Thyroid gland (tissue), 4 donors: ENCODE results near the gene SMIM24. TPM values are rescaled to one million over a fixed set of nuclear protein-coding genes. Genes with fewer than 3 reads are reported as not detected.

ENCODE experiments used
- DNase-seq, 2 donors: peaks; one replicate each; pipeline ENCODE4 v3.0.0-alpha.2; 2019
- H3K27ac ChIP-seq, 3 donors: fragments of 200-600 bp; sonication (generic); 1 replicate in 2 of 3; 2 replicates in 1 of 3; pipeline ENCODE4 v1.5.1; 2016 to 2019; ENCODE audit warnings: mild to moderate bottlenecking in 1 of 3, moderate library complexity in 1 of 3
- H3K27me3 ChIP-seq: fragments of 200-600 bp; sonication (generic); one replicate; pipeline ENCODE4 v1.5.1; 2019
- H3K36me3 ChIP-seq, 2 donors: fragments of 200-600 bp; sonication (generic); one replicate each; pipeline ENCODE4 v1.5.1; 2016 to 2019
- H3K4me1 ChIP-seq, 2 donors: fragments of 200-600 bp; sonication (generic); one replicate each; pipeline ENCODE4 v1.5.1; 2017 to 2019
- H3K4me3 ChIP-seq, 3 donors: fragments of 200-600 bp; sonication (generic); replicated peaks in 1 of 3; 1 replicate in 2 of 3; 2 replicates in 1 of 3; pipeline ENCODE4 v1.5.1; 2016; ENCODE audit warnings: mild to moderate bottlenecking in 1 of 3
- H3K9me3 ChIP-seq: fragments of 200-600 bp; sonication (generic); one replicate; pipeline ENCODE4 v1.5.1; 2017
- POLR2A ChIP-seq, 2 donors: fragments of 450-650 bp; IDR thresholded peaks; one replicate each; pipeline ENCODE4 v1.6.1; 2017; ENCODE audit warnings: antibody characterized with exemption in 2 of 2, mild to moderate bottlenecking in 2 of 2, moderate library complexity in 1 of 2
- WGBS, 2 donors: methylation state at CpG; one replicate each; pipeline ENCODE4 v1.1.5; 2017; 5-methylcytosine and 5-hydroxymethylcytosine counted together
- intact Hi-C: fragments of 100-400 bp; cut with DNase I; formaldehyde crosslinking; loops from one replicate; pipeline ENCODE4 v1.15.1; 2023
- total RNA-seq, 4 donors: library from RNA; depleted of rRNA; stranded (reverse); fragments of >200 nt; gene quantifications; one replicate each; pipeline ENCODE4 v1.2.3, GENCODE V29; 2016
- TF ChIP-seq, protein P1 (sequence below), 6 experiments: fragments of 200-600 bp in 3 of 6; fragments of 450-650 bp in 3 of 6; sonication (generic) in 3 of 6; IDR thresholded peaks; one replicate each; pipeline ENCODE4 v1.5.1; 2016 to 2019; ENCODE audit warnings: antibody characterized with exemption in 6 of 6, mild to moderate bottlenecking in 2 of 6, inconsistent platforms in 1 of 6, moderate library complexity in 1 of 6

Gene SMIM24
- total RNA-seq, 4 donors from 2014 or later: not detected

DNA sequence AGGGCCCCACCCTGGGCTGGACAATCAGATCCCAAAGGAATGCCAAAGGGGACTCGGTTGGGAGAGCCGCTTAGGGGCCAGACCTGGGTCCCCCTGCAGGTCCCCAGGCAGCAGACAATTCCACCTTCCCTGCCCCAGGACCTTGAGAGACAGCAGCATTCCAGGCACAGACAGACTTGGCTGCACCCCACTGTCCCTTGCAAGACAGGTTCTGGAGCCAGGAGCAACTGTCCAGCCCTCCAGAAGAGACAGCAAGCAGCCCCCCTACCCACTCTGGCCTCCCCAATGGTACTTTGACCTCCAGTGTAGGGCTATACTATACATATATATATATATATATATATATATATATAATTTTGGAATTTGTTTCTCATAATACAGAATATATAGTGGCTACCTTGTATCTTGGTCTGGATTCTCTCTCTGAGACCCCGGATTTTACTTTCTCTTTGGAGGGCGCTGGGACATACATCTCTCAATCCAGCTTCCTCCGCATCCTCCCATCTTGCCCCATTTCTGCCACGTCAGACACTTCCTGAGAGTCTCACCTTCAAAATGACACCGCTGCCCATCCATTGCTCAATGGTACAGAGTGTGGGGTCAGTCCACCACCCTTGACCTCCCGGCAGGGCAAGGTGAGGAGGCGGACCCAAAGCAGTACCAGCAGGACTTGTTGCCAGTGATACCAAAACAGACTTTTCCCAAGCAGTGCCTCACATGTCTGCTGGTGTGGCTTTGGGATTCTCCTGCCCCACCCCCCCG lies 12.7 kb downstream of the SMIM24 start:
- H3K4me3 ChIP-seq: no peak overlapping the region
- no peak for DNase-seq
- peaks cover 15 to 16% of the 10 kb centered on the region in 2 donors for H3K36me3 ChIP-seq
- H3K9me3 ChIP-seq: no peaks in the 10 kb centered on the region
- WGBS, 2 donors: 92 to 94% methylated on average over 7 to 8 of the region's 10 CpGs
- H3K27ac ChIP-seq: no peak overlapping the region
- H3K27me3 ChIP-seq: no peaks in the 10 kb centered on the region
- intact Hi-C loops: no loop called here
- TF ChIP-seq, protein P1, sequence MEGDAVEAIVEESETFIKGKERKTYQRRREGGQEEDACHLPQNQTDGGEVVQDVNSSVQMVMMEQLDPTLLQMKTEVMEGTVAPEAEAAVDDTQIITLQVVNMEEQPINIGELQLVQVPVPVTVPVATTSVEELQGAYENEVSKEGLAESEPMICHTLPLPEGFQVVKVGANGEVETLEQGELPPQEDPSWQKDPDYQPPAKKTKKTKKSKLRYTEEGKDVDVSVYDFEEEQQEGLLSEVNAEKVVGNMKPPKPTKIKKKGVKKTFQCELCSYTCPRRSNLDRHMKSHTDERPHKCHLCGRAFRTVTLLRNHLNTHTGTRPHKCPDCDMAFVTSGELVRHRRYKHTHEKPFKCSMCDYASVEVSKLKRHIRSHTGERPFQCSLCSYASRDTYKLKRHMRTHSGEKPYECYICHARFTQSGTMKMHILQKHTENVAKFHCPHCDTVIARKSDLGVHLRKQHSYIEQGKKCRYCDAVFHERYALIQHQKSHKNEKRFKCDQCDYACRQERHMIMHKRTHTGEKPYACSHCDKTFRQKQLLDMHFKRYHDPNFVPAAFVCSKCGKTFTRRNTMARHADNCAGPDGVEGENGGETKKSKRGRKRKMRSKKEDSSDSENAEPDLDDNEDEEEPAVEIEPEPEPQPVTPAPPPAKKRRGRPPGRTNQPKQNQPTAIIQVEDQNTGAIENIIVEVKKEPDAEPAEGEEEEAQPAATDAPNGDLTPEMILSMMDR (IDR thresholded peaks at IDR 0.05): no peak
- TF ChIP-seq POLR2A (IDR thresholded peaks at IDR 0.05): no peak
- H3K4me1 ChIP-seq: peaks cover 0 to 6% of the 10 kb centered on the region in 2 donors

DNA sequence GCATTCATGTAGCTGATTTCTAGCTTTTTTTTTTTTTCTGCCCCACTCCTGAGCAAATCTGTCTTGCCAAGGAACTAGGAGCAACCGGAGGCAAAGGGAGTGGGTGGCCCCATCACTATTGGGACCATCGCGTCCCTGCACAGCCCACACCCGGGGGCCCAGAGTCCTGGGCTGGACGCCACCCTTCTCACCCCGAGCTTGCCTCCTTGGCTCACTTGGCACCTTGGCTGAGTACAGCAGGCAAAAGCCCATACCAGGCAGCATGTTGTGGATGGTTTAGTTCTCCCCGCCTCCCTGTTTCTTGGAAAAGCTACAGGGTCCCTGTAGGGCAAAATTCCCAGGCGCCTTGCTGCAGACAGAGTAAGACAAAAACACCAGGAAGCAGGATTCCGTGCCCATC lies 13.7 kb downstream of the SMIM24 start:
- intact Hi-C loops: no loop called here
- no peaks in the 10 kb centered on the region for H3K9me3 ChIP-seq
- peaks cover 15 to 17% of the 10 kb centered on the region in 2 donors for H3K36me3 ChIP-seq
- peaks cover 0 to 3% of the 10 kb centered on the region in 2 donors for H3K4me1 ChIP-seq
- DNase-seq: no peak
- 75 to 77% methylated on average over 9 of the region's 9 CpGs for WGBS, 2 donors
- no peak for TF ChIP-seq POLR2A (IDR thresholded peaks at IDR 0.05)
- TF ChIP-seq, protein P1 (IDR thresholded peaks at IDR 0.05): no peak
- no peak overlapping the region for H3K4me3 ChIP-seq
- no peak overlapping the region for H3K27ac ChIP-seq
- H3K27me3 ChIP-seq: no peaks in the 10 kb centered on the region

DNA sequence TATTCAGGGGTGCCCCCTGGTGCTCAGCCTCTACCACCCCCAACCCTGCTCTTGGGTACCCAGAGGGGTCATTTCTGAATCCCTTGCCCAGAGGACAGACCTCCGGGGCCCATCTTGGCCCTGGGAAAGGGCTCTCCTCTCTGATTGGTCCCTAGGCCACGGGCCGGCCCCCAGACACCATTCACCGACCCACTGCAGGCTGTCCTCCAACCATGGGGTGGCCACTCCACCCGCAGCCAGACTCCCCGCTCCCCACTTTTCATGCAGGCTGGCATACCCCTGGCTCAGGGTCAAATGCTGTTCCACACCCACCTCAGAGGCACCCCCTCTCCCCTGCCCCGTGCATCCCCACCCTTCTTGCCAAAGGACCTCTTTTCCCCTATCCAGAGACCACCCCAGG lies 14.8 kb downstream of the SMIM24 start:
- DNase-seq: no peak
- Histone ChIP-seq H3K4me1 (peaks cover 0 to 3% of the 10 kb centered on the region in 2 donors), H3K9me3 (no peaks in the 10 kb centered on the region), H3K4me3 (no peak overlapping the region), H3K27me3 (no peaks in the 10 kb centered on the region), H3K36me3 (peaks cover 15 to 17% of the 10 kb centered on the region in 2 donors), H3K27ac (no peak overlapping the region)
- 80 to 87% methylated on average over 7 of the region's 7 CpGs for WGBS, 2 donors
- TF ChIP-seq POLR2A (IDR thresholded peaks at IDR 0.05): no peak
- TF ChIP-seq, protein P1 (IDR thresholded peaks at IDR 0.05): no peak
- intact Hi-C loops: no loop called here

DNA sequence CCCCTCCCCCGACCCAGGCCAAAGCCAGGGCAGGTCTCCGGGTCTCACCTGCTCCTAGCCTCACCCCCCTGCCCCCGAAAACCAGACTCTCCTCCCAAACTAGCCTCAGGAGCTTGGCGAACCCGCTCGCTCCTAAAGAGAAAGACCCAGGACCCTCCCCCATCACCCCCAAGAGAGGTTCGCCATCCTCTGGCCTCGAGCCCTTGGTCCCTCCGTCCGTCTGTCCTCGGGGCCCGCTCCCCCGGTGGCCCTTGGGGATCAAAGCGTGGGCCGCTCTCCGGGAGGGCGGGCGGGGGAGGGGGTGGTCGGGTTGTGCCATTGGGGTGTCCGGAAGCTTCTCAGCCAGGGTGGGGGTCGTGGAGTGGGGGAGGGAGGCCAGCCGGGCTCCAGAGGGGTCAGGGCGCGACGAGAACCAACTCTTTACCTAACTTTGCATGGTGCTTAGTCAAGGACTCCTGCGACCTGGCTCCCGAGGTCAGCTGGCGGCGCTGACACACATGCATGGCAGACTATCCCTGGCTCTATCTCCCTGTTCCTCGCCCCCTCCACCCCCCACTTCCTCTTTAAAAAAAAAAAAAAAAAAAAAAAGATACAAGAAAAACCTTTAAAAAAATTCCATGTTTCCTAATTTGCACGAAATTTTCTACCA lies 15.6 kb downstream of the SMIM24 start:
- WGBS, 2 donors: 78 to 85% methylated on average over 24 to 29 of the region's 31 CpGs
- H3K27ac ChIP-seq: no peak overlapping the region
- no peaks in the 10 kb centered on the region for H3K27me3 ChIP-seq
- H3K36me3 ChIP-seq: peaks cover 15 to 17% of the 10 kb centered on the region in 2 donors
- DNase-seq: no peak
- H3K4me3 ChIP-seq: no peak overlapping the region
- peaks cover 7 to 10% of the 10 kb centered on the region in 2 donors for H3K4me1 ChIP-seq
- intact Hi-C loops: no loop called here
- TF ChIP-seq POLR2A (IDR thresholded peaks at IDR 0.05): no peak
- TF ChIP-seq, protein P1 (IDR thresholded peaks at IDR 0.05): no peak
- H3K9me3 ChIP-seq: no peaks in the 10 kb centered on the region
